CD4-positive, alpha-beta T cell treated with Interleukin-6 for 4 hours (primary cell): ENCODE data around the gene UBE2M.

Source experiments
- DNase-seq: peaks from one replicate; pipeline ENCODE4 v3.0.0-alpha.2; 2020; ENCODE audit warnings: mixed read lengths

The UBE2M gene

GRCh38 chr19:58570770-58571574, 12.6 kb upstream of the UBE2M start:
- no peak for DNase-seq

GRCh38 chr19:58569943-58570670, 11.7 kb upstream of the UBE2M start:
- no peak for DNase-seq

GRCh38 chr19:58569191-58569942, 11.0 kb upstream of the UBE2M start:
- no peak for DNase-seq

GRCh38 chr19:58568453-58569130, 10.2 kb upstream of the UBE2M start:
- DNase-seq, result no peak

- DNase-seq, result no peak
Measured at GRCh38 chr19:58566989-58567388, 8.6 kb upstream of the UBE2M start.

GRCh38 chr19:58563823-58564222, 5.4 kb upstream of the UBE2M start:
- no peak for DNase-seq

- DNase-seq, result peak; percentile 57
Measured at GRCh38 chr19:58563034-58563573, 4.7 kb upstream of the UBE2M start.

GRCh38 chr19:58562122-58563033, 4.0 kb upstream of the UBE2M start:
- peak; percentile 53 for DNase-seq

- no peak for DNase-seq
Measured at GRCh38 chr19:58561373-58562121, 3.1 kb upstream of the UBE2M start.

GRCh38 chr19:58560921-58561320, 2.5 kb upstream of the UBE2M start:
- DNase-seq, result no peak

- no peak for DNase-seq
Measured at GRCh38 chr19:58560007-58560887, 1.8 kb upstream of the UBE2M start.

- peak; percentile 58 for DNase-seq
Measured at GRCh38 chr19:58559275-58560006, 1.0 kb upstream of the UBE2M start.

- peak; percentile 99 for DNase-seq
Measured at GRCh38 chr19:58558623-58559274, 338 bp upstream of the UBE2M start.

GRCh38 chr19:58557221-58558065, 968 bp downstream of the UBE2M start:
- DNase-seq, result no peak

- DNase-seq, result no peak
Measured at GRCh38 chr19:58556622-58557220, 1.7 kb downstream of the UBE2M start.

- DNase-seq, result no peak
Measured at GRCh38 chr19:58555920-58556621, 2.3 kb downstream of the UBE2M start.
